ENCODE measurements around the gene IRF7.
"Not testable (repeated sequence)": the region's sequence is repeated elsewhere in the genome, so short reads cannot be mapped to it uniquely, and the experiment has no call there.

IRF7 gene

GRCh38 chr11:615504-616319, at the start of gene IRF7:
TSS of gene IRF7 (minus strand) at chr11:615950. CDS start at chr11:615364, 586 bp downstream.
- peak; percentile 89 for DNase-seq

GRCh38 chr11:665062-665703, 49.4 kb upstream of the IRF7 start:
- DNase-seq = peak; percentile 12

- peak; percentile 34 for DNase-seq
These were observed 47.0 kb upstream of the IRF7 start for GRCh38 chr11:662689-663274.

GRCh38 chr11:660681-661444, 45.1 kb upstream of the IRF7 start:
- DNase-seq = no peak

- no peak for DNase-seq
These were observed 44.5 kb upstream of the IRF7 start for GRCh38 chr11:660281-660680.

GRCh38 chr11:659532-660085, 43.9 kb upstream of the IRF7 start:
- no peak for DNase-seq

- no peak for DNase-seq
These were observed 42.0 kb upstream of the IRF7 start for GRCh38 chr11:657691-658126.

- DNase-seq = no peak
These were observed 41.1 kb upstream of the IRF7 start for GRCh38 chr11:656866-657265.

- no peak for DNase-seq
These were observed 40.7 kb upstream of the IRF7 start for GRCh38 chr11:656426-656825.

GRCh38 chr11:655036-655726, 39.4 kb upstream of the IRF7 start:
- DNase-seq = no peak

GRCh38 chr11:654444-654843, 38.7 kb upstream of the IRF7 start:
- DNase-seq = not testable (repeated sequence)

GRCh38 chr11:653837-654236, 38.1 kb upstream of the IRF7 start:
- no peak for DNase-seq

GRCh38 chr11:653136-653535, 37.4 kb upstream of the IRF7 start:
- DNase-seq = not testable (repeated sequence)

- no peak for DNase-seq
These were observed 34.7 kb upstream of the IRF7 start for GRCh38 chr11:650482-650881.

- DNase-seq = not testable (repeated sequence)
These were observed 32.0 kb upstream of the IRF7 start for GRCh38 chr11:647672-648158.

GRCh38 chr11:646214-646613, 30.5 kb upstream of the IRF7 start:
- no peak for DNase-seq

GRCh38 chr11:645536-645935, 29.8 kb upstream of the IRF7 start:
- DNase-seq = no peak

GRCh38 chr11:643849-644738, 28.3 kb upstream of the IRF7 start:
- no peak for DNase-seq

GRCh38 chr11:643366-643765, 27.6 kb upstream of the IRF7 start:
- DNase-seq = no peak

- DNase-seq = no peak
These were observed 26.1 kb upstream of the IRF7 start for GRCh38 chr11:641806-642370.
